Measurements from ENCODE around the gene OR2H1. TPM values are rescaled to one million over a fixed set of nuclear protein-coding genes. Genes with fewer than 3 reads are reported as not detected.

OR2H1 gene
- total and polyA plus RNA-seq, 4 donors: not detected

DNA sequence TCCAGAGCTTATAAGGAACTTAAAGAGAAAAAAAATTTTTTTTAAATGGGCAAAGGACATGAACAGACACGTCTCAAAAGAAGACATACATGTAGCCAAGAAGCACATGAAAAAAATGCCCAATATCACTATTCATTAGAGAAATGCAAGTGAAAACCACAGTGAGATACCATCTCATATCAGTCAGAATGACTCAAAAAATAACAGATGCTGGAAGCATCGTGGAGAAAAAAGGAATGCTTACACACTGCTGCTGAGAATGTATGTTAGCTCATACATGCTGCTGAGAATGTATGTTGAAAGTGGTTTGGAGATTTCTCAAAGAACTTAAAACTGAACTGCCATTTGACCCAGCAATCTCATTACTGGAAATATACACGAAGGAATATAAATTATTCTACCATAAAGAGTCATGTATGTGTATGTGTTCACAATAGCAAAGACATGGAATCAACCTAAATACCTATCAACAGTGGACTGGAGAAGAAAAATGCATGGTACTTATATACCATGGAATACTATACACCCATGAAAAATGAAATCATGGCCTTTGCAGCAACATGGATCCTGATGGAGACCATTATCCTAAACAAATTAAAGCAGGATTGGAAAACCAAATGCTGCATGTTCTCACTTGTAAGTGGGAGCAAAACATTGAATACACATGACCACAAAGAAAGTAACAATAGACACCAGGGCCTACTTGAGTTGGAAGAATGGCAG is 5.3 kb upstream of the OR2H1 start:
- no peak overlapping the region for H3K9ac ChIP-seq (ENCODE audit: insufficient read depth in 1 of 2, low read length in 2 of 2)
- H3K36me3 ChIP-seq (ENCODE audit: control insufficient read depth in 4 of 4, insufficient read depth in 4 of 4, low read length in 4 of 4): no peaks in the 10 kb centered on the region
- ATAC-seq (ENCODE audit: insufficient read depth, low FRiP score): no peak
- DNase-seq: no peak
- 81 to 85% methylated on average over 3 of the region's 3 CpGs for WGBS, 2 donors
- H3K9me3 ChIP-seq (ENCODE audit: control insufficient read depth in 4 of 4, insufficient read depth in 3 of 4, low read length in 3 of 4): peaks cover 0 to 1% (median 0%) of the 10 kb centered on the region in 4 donors
- no peak overlapping the region for H3K27ac ChIP-seq (ENCODE audit: low read depth in 1 of 2, low read length in 1 of 2)
- no peak overlapping the region for H3K4me3 ChIP-seq
- H3K4me1 ChIP-seq (ENCODE audit: control insufficient read depth in 5 of 5, insufficient read depth in 5 of 5, low read length in 5 of 5): no peaks in the 10 kb centered on the region
- no peaks in the 10 kb centered on the region for H3K27me3 ChIP-seq (ENCODE audit: control insufficient read depth in 3 of 3, insufficient read depth in 3 of 3, low read length in 2 of 3)
- TF ChIP-seq, protein P1, sequence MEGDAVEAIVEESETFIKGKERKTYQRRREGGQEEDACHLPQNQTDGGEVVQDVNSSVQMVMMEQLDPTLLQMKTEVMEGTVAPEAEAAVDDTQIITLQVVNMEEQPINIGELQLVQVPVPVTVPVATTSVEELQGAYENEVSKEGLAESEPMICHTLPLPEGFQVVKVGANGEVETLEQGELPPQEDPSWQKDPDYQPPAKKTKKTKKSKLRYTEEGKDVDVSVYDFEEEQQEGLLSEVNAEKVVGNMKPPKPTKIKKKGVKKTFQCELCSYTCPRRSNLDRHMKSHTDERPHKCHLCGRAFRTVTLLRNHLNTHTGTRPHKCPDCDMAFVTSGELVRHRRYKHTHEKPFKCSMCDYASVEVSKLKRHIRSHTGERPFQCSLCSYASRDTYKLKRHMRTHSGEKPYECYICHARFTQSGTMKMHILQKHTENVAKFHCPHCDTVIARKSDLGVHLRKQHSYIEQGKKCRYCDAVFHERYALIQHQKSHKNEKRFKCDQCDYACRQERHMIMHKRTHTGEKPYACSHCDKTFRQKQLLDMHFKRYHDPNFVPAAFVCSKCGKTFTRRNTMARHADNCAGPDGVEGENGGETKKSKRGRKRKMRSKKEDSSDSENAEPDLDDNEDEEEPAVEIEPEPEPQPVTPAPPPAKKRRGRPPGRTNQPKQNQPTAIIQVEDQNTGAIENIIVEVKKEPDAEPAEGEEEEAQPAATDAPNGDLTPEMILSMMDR (IDR thresholded peaks at IDR 0.05; ENCODE audit: control extremely low read depth, extremely low read depth): no peak

DNA sequence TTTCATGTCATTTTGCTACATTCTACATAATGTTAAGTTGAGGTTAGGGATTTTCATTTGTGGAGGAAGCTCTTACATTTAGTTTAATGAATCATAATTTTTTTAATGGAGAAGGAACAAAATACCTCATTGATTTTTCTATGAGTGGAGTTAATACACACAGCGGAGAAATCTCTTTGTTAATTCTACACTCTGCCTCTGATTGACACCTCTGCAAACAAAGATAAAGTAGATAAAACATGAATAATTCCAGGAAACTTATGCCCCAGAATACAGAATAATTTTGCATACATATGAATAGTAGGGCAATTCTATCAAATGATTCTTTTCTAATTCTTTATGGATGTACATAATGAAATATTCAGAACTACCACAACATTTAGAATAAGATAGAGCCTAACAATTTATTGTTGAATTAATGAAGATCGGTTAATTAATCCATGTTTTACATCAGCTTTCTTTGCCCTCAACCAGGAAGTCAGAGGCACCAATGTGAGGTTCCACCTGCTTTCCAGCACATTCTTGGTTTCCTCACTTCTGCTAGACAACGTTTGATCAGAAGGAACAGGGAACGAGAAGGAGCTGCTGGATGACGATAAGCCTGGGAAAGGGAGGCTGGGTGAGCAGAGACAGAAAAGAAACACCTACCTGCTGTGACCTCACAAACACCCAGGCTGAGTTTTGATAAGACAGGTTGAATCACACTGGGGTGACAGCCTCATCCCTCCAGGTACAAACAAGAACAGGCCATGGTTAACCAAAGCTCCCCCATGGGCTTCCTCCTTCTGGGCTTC is 4.3 kb downstream of the OR2H1 start:
- ATAC-seq (ENCODE audit: insufficient read depth, low FRiP score) (no peak), DNase-seq (no peak)
- H3K27ac ChIP-seq (ENCODE audit: low read depth in 1 of 2, low read length in 1 of 2): no peak overlapping the region
- H3K4me1 ChIP-seq (ENCODE audit: control insufficient read depth in 5 of 5, insufficient read depth in 5 of 5, low read length in 5 of 5): no peaks in the 10 kb centered on the region
- no peak overlapping the region for H3K4me3 ChIP-seq
- WGBS, 2 donors: 78 to 82% methylated on average over 5 of the region's 5 CpGs
- TF ChIP-seq, protein P1 (IDR thresholded peaks at IDR 0.05; ENCODE audit: control extremely low read depth, extremely low read depth): no peak
- no peaks in the 10 kb centered on the region for H3K36me3 ChIP-seq (ENCODE audit: control insufficient read depth in 4 of 4, insufficient read depth in 4 of 4, low read length in 4 of 4)
- no peaks in the 10 kb centered on the region for H3K9me3 ChIP-seq (ENCODE audit: control insufficient read depth in 4 of 4, insufficient read depth in 3 of 4, low read length in 3 of 4)
- no peak overlapping the region for H3K9ac ChIP-seq (ENCODE audit: insufficient read depth in 1 of 2, low read length in 2 of 2)
- H3K27me3 ChIP-seq (ENCODE audit: control insufficient read depth in 3 of 3, insufficient read depth in 3 of 3, low read length in 2 of 3): peaks cover 0 to 3% (median 0%) of the 10 kb centered on the region in 3 donors

DNA sequence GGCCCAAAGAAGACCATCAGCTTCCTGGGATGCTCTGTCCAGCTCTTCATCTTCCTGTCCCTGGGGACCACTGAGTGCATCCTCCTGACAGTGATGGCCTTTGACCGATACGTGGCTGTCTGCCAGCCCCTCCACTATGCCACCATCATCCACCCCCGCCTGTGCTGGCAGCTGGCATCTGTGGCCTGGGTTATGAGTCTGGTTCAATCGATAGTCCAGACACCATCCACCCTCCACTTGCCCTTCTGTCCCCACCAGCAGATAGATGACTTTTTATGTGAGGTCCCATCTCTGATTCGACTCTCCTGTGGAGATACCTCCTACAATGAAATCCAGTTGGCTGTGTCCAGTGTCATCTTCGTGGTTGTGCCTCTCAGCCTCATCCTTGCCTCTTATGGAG is 5.1 kb downstream of the OR2H1 start:
- no peaks in the 10 kb centered on the region for H3K36me3 ChIP-seq (ENCODE audit: control insufficient read depth in 4 of 4, insufficient read depth in 4 of 4, low read length in 4 of 4)
- DNase-seq (no peak), ATAC-seq (ENCODE audit: insufficient read depth, low FRiP score) (no peak)
- TF ChIP-seq, protein P1 (IDR thresholded peaks at IDR 0.05; ENCODE audit: control extremely low read depth, extremely low read depth): no peak
- no peak overlapping the region for H3K27ac ChIP-seq (ENCODE audit: low read depth in 1 of 2, low read length in 1 of 2)
- no peaks in the 10 kb centered on the region for H3K9me3 ChIP-seq (ENCODE audit: control insufficient read depth in 4 of 4, insufficient read depth in 3 of 4, low read length in 3 of 4)
- WGBS, 2 donors: 79 to 92% methylated on average over 6 of the region's 6 CpGs
- no peak overlapping the region for H3K4me3 ChIP-seq
- peaks cover 0 to 1% (median 0%) of the 10 kb centered on the region in 5 donors for H3K4me1 ChIP-seq (ENCODE audit: control insufficient read depth in 5 of 5, insufficient read depth in 5 of 5, low read length in 5 of 5)
- no peak overlapping the region for H3K9ac ChIP-seq (ENCODE audit: insufficient read depth in 1 of 2, low read length in 2 of 2)
- H3K27me3 ChIP-seq (ENCODE audit: control insufficient read depth in 3 of 3, insufficient read depth in 3 of 3, low read length in 2 of 3): peaks cover 0 to 3% (median 0%) of the 10 kb centered on the region in 3 donors
